Mesendoderm (in vitro differentiated cells): ENCODE measurements around the gene MMRN1.

Source experiments
- DNase-seq: peaks from one replicate; pipeline ENCODE4 v3.0.0; 2013
- H2AK5ac ChIP-seq: 2 replicates; pipeline ENCODE4 v1.6.1; 2013; ENCODE audit warnings: low read length, inconsistent platforms
- H2BK120ac ChIP-seq: 2 replicates; pipeline ENCODE4 v1.6.1; 2013; ENCODE audit warnings: low read depth, mild to moderate bottlenecking, low read length, moderate library complexity, mixed read lengths
- H2BK15ac ChIP-seq: replicated peaks from 2 replicates; pipeline ENCODE4 v1.6.1; 2013; ENCODE audit warnings: low read depth, mild to moderate bottlenecking, moderate library complexity
- H2BK5ac ChIP-seq: 2 replicates; pipeline ENCODE4 v1.6.1; 2013; ENCODE audit warnings: low read length, inconsistent platforms
- H3K18ac ChIP-seq: 2 replicates; pipeline ENCODE4 v1.6.1; 2013; ENCODE audit warnings: mild to moderate bottlenecking, low read length, mixed read lengths
- H3K23ac ChIP-seq: one replicate; pipeline ENCODE4 v1.6.1; 2013; ENCODE audit warnings: low read length
- H3K27ac ChIP-seq: 2 replicates; pipeline ENCODE4 v1.5.1; 2013; ENCODE audit warnings: low read depth, mild to moderate bottlenecking, inconsistent platforms, low read length, moderate library complexity
- H3K27me3 ChIP-seq: 2 replicates; pipeline ENCODE4 v1.6.1; 2013; ENCODE audit warnings: low read length, control low read depth, mild to moderate bottlenecking, inconsistent platforms; ENCODE audit not compliant: insufficient read depth, poor library complexity
- H3K36me3 ChIP-seq: 2 replicates; pipeline ENCODE4 v1.6.1; 2013; ENCODE audit warnings: low read length, inconsistent platforms; ENCODE audit not compliant: control insufficient read depth, insufficient read depth
- H3K4ac ChIP-seq: one replicate; pipeline ENCODE4 v1.6.1; 2013; ENCODE audit warnings: low read depth, mild to moderate bottlenecking, low read length, moderate library complexity
- H3K4me1 ChIP-seq: 2 replicates; pipeline ENCODE4 v1.6.1; 2013; ENCODE audit warnings: low read depth, low read length, inconsistent platforms; ENCODE audit not compliant: control insufficient read depth
- H3K4me2 ChIP-seq: 2 replicates; pipeline ENCODE4 v1.6.1; 2013; ENCODE audit warnings: low read length
- H3K4me3 ChIP-seq: 2 replicates; pipeline ENCODE4 v1.5.1; 2013; ENCODE audit warnings: mild to moderate bottlenecking, low read length
- H3K56ac ChIP-seq: one replicate; pipeline ENCODE4 v1.6.1; 2013; ENCODE audit warnings: low read length
- H3K79me1 ChIP-seq: 2 replicates; pipeline ENCODE4 v1.6.1; 2013; ENCODE audit warnings: low read length, inconsistent platforms
- H3K79me2 ChIP-seq: 2 replicates; pipeline ENCODE4 v1.6.1; 2013; ENCODE audit warnings: mild to moderate bottlenecking, low read length; ENCODE audit not compliant: control insufficient read depth, insufficient read depth
- H3K9ac ChIP-seq: 2 replicates; pipeline ENCODE4 v1.6.1; 2013; ENCODE audit warnings: low read length, inconsistent platforms
- H4K5ac ChIP-seq: one replicate; pipeline ENCODE4 v1.6.1; 2013; ENCODE audit warnings: low read length
- H4K8ac ChIP-seq: one replicate; pipeline ENCODE4 v1.6.1; 2013; ENCODE audit warnings: low read depth, mild to moderate bottlenecking, control low read depth, low read length, moderate library complexity
- WGBS: extraction: QIAGEN DNeasy Blood & Tissue Kit; methylation state at CpG from one replicate; pipeline ENCODE4 v1.1.7; 2013; ENCODE audit warnings: low lambda C conversion rate, missing lambda C conversion rate; ENCODE audit not compliant: insufficient coverage; ENCODE audit errors: extremely low coverage; 5-methylcytosine and 5-hydroxymethylcytosine counted together

MMRN1 gene

GRCh38 chr4:89863533-89863932, 31.1 kb upstream of the MMRN1 start:
- no peak overlapping the region for H3K4me3 ChIP-seq

GRCh38 chr4:89868276-89868675, 26.4 kb upstream of the MMRN1 start:
- no peak overlapping the region for H4K8ac ChIP-seq
- H3K18ac ChIP-seq: no peak overlapping the region
- H3K36me3 ChIP-seq: no peaks in the 10 kb centered on the region
- H4K5ac ChIP-seq: no peak overlapping the region
- no peaks in the 10 kb centered on the region for H3K79me2 ChIP-seq
- no peak overlapping the region for H2BK120ac ChIP-seq
- H3K56ac ChIP-seq: no peak overlapping the region
- no peaks in the 10 kb centered on the region for H3K27me3 ChIP-seq
- no peak overlapping the region for H3K4me2 ChIP-seq
- H2AK5ac ChIP-seq: no peak overlapping the region
- no peak overlapping the region for H3K4me3 ChIP-seq
- no peak overlapping the region for H3K27ac ChIP-seq
- H3K23ac ChIP-seq: no peak overlapping the region
- no peak overlapping the region for H2BK5ac ChIP-seq
- no peak for DNase-seq
- no peak overlapping the region for H3K9ac ChIP-seq
- no peak overlapping the region for H3K4ac ChIP-seq
- no peaks in the 10 kb centered on the region for H3K79me1 ChIP-seq
- H2BK15ac ChIP-seq: no peak overlapping the region
- no peaks in the 10 kb centered on the region for H3K4me1 ChIP-seq

More at GRCh38 chr4:89863533-89863932, 31.1 kb upstream of the MMRN1 start:
- H3K4me2 ChIP-seq: no peak overlapping the region
- no peak overlapping the region for H3K56ac ChIP-seq
- H3K79me1 ChIP-seq: no peaks in the 10 kb centered on the region
- H3K27ac ChIP-seq: no peak overlapping the region
- H2AK5ac ChIP-seq: no peak overlapping the region
- no peak overlapping the region for H4K8ac ChIP-seq
- no peaks in the 10 kb centered on the region for H3K79me2 ChIP-seq
- H3K4ac ChIP-seq: no peak overlapping the region
- no peaks in the 10 kb centered on the region for H3K36me3 ChIP-seq
- no peak overlapping the region for H3K23ac ChIP-seq
- H2BK5ac ChIP-seq: no peak overlapping the region
- no peak for DNase-seq
- no peaks in the 10 kb centered on the region for H3K27me3 ChIP-seq
- no peaks in the 10 kb centered on the region for H3K4me1 ChIP-seq
- no peak overlapping the region for H2BK15ac ChIP-seq
- no peak overlapping the region for H2BK120ac ChIP-seq
- H3K9ac ChIP-seq: no peak overlapping the region
- H4K5ac ChIP-seq: no peak overlapping the region
- WGBS: no CpG with 5 or more reads among the region's 5 CpGs
- H3K18ac ChIP-seq: no peak overlapping the region

GRCh38 chr4:89868999-89869589, 25.6 kb upstream of the MMRN1 start:
- Histone ChIP-seq H4K8ac (no peak overlapping the region), H2AK5ac (no peak overlapping the region), H2BK15ac (no peak overlapping the region), H3K4me1 (no peaks in the 10 kb centered on the region), H3K4me3 (no peak overlapping the region), H3K79me1 (no peaks in the 10 kb centered on the region), H3K79me2 (no peaks in the 10 kb centered on the region), H3K9ac (no peak overlapping the region), H3K4me2 (no peak overlapping the region), H3K27ac (no peak overlapping the region), H3K56ac (no peak overlapping the region), H3K4ac (no peak overlapping the region), H3K27me3 (no peaks in the 10 kb centered on the region), H2BK120ac (no peak overlapping the region), H3K23ac (no peak overlapping the region), H2BK5ac (no peak overlapping the region), H3K18ac (no peak overlapping the region), H4K5ac (no peak overlapping the region), H3K36me3 (no peaks in the 10 kb centered on the region)
- DNase-seq: no peak
- no CpG with 5 or more reads among the region's 2 CpGs for WGBS

- DNase-seq: peak; percentile 37
- no CpG with 5 or more reads among the region's 1 CpG for WGBS
- H2BK5ac ChIP-seq: no peak overlapping the region
- no peak overlapping the region for H4K8ac ChIP-seq
- H3K79me1 ChIP-seq: no peaks in the 10 kb centered on the region
- H2BK120ac ChIP-seq: no peak overlapping the region
- no peaks in the 10 kb centered on the region for H3K27me3 ChIP-seq
- no peaks in the 10 kb centered on the region for H3K4me1 ChIP-seq
- no peak overlapping the region for H2BK15ac ChIP-seq
- H3K4me2 ChIP-seq: no peak overlapping the region
- H3K23ac ChIP-seq: no peak overlapping the region
- no peak overlapping the region for H3K56ac ChIP-seq
- no peak overlapping the region for H3K4me3 ChIP-seq
- no peak overlapping the region for H3K18ac ChIP-seq
- H3K27ac ChIP-seq: no peak overlapping the region
- H3K79me2 ChIP-seq: no peaks in the 10 kb centered on the region
- H3K4ac ChIP-seq: no peak overlapping the region
- H2AK5ac ChIP-seq: no peak overlapping the region
- H3K36me3 ChIP-seq: no peaks in the 10 kb centered on the region
- no peak overlapping the region for H4K5ac ChIP-seq
- no peak overlapping the region for H3K9ac ChIP-seq
Observed at GRCh38 chr4:89871211-89871610, 23.4 kb upstream of the MMRN1 start.

- Histone ChIP-seq H2BK120ac (no peak overlapping the region), H3K27ac (no peak overlapping the region), H3K79me2 (no peaks in the 10 kb centered on the region), H3K27me3 (no peaks in the 10 kb centered on the region), H2BK15ac (no peak overlapping the region), H3K23ac (no peak overlapping the region), H4K8ac (no peak overlapping the region), H3K18ac (no peak overlapping the region), H3K4me2 (no peak overlapping the region), H2AK5ac (no peak overlapping the region), H2BK5ac (no peak overlapping the region), H3K79me1 (no peaks in the 10 kb centered on the region), H3K4me3 (no peak overlapping the region), H3K4me1 (no peaks in the 10 kb centered on the region), H4K5ac (no peak overlapping the region), H3K4ac (no peak overlapping the region), H3K36me3 (no peaks in the 10 kb centered on the region), H3K56ac (no peak overlapping the region), H3K9ac (no peak overlapping the region)
- no peak for DNase-seq
- WGBS: no CpG with 5 or more reads among the region's 3 CpGs
Observed at GRCh38 chr4:89876548-89876947, 18.1 kb upstream of the MMRN1 start.

GRCh38 chr4:89878611-89879010, 16.0 kb upstream of the MMRN1 start:
- Histone ChIP-seq H3K79me1 (no peaks in the 10 kb centered on the region), H2BK15ac (no peak overlapping the region), H3K4ac (no peak overlapping the region), H3K4me2 (no peak overlapping the region), H4K8ac (no peak overlapping the region), H3K36me3 (no peaks in the 10 kb centered on the region), H3K18ac (no peak overlapping the region), H4K5ac (no peak overlapping the region), H3K27me3 (no peaks in the 10 kb centered on the region), H3K56ac (no peak overlapping the region), H3K4me3 (no peak overlapping the region), H2BK5ac (no peak overlapping the region), H2BK120ac (no peak overlapping the region), H3K79me2 (no peaks in the 10 kb centered on the region), H2AK5ac (no peak overlapping the region), H3K27ac (no peak overlapping the region), H3K4me1 (no peaks in the 10 kb centered on the region), H3K23ac (no peak overlapping the region), H3K9ac (no peak overlapping the region)
- no CpG with 5 or more reads among the region's 1 CpG for WGBS
- DNase-seq: no peak
